T-cell (primary cell): ENCODE measurements around the gene SLC35B2. TPM values are rescaled to one million over a fixed set of nuclear protein-coding genes. Genes with fewer than 3 reads are reported as not detected.

ENCODE experiments used
- ATAC-seq, 4 experiments: fragments of 200-7000 bp in 3 of 4; fragments of 150-1000 bp in 1 of 4; cut with Tn5 transposase; replicated peaks in 1 of 4; 1 replicate in 3 of 4; 2 replicates in 1 of 4; pipeline ENCODE4 v1.10.0; 2021; ENCODE audit warnings: moderate library complexity in 3 of 4, mild to moderate bottlenecking in 2 of 4, moderate number of reproducible peaks in 1 of 4
- CTCF ChIA-PET, 2 donors: fragments of 300-600 bp; sonication (Branson Sonifier 250); formaldehyde crosslinking; loops; one replicate each; lab custom pipeline; 2022; ENCODE audit warnings: antibody characterized with exemption in 2 of 2; lab: Charles Lee
- POLR2A ChIA-PET, 2 donors: fragments of 300-600 bp; sonication (Branson Sonifier 250); formaldehyde crosslinking; loops; one replicate each; lab custom pipeline; 2022; ENCODE audit warnings: antibody characterized with exemption in 2 of 2; lab: Charles Lee
- DNase-seq, 35 experiments: peaks; one replicate each; pipeline versions ENCODE4 v3.0.0 to v3.0.0-alpha.2; 2013 to 2023
- H3K27ac ChIP-seq: one replicate; pipeline ENCODE4 v1.5.1; 2013; ENCODE audit warnings: low read length
- H3K27me3 ChIP-seq, 2 experiments: replicated peaks in 1 of 2; 1 replicate in 1 of 2; 2 replicates in 1 of 2; pipeline versions ENCODE4 v1.6.1 to v1.7.0; 2013; ENCODE audit warnings: low read length in 1 of 2, mixed read lengths in 1 of 2; ENCODE audit not compliant: control insufficient read depth in 2 of 2, insufficient read depth in 2 of 2; ENCODE audit errors: extremely low read depth in 1 of 2
- H3K36me3 ChIP-seq, 2 donors: 1 replicate in 1 of 2; 2 replicates in 1 of 2; pipeline versions ENCODE4 v1.6.1 to v1.7.0; 2013; ENCODE audit warnings: low read length in 1 of 2; ENCODE audit not compliant: control insufficient read depth in 2 of 2, insufficient read depth in 1 of 2; ENCODE audit errors: extremely low read depth in 1 of 2
- H3K4me1 ChIP-seq, 2 experiments: 1 replicate in 1 of 2; 2 replicates in 1 of 2; pipeline versions ENCODE4 v1.6.1 to v1.7.0; 2013; ENCODE audit warnings: low read length in 2 of 2, mixed read lengths in 1 of 2; ENCODE audit not compliant: insufficient read depth in 2 of 2, control insufficient read depth in 1 of 2; ENCODE audit errors: extremely low read depth in 1 of 2
- H3K4me3 ChIP-seq, 2 donors: 1 replicate in 1 of 2; 2 replicates in 1 of 2; pipeline versions ENCODE4 v1.5.1 to v1.7.0; 2013; ENCODE audit warnings: mild to moderate bottlenecking in 2 of 2, low read length in 1 of 2, moderate library complexity in 1 of 2; ENCODE audit not compliant: control insufficient read depth in 1 of 2; ENCODE audit errors: extremely low read depth in 1 of 2
- H3K9me3 ChIP-seq: 2 replicates; pipeline ENCODE4 v1.7.0; 2013
- H3K27ac Mint-ChIP-seq, 2 donors: one replicate each; pipeline ENCODE4 v1.8.0; 2020 to 2021; ENCODE audit warnings: mild to moderate bottlenecking in 2 of 2, mixed read lengths in 2 of 2
- H3K27me3 Mint-ChIP-seq, 2 donors: one replicate each; pipeline ENCODE4 v1.8.0; 2021 to 2022; ENCODE audit warnings: mixed read lengths in 2 of 2
- H3K36me3 Mint-ChIP-seq: one replicate; pipeline ENCODE4 v1.8.0; 2021; ENCODE audit warnings: mixed read lengths
- H3K4me1 Mint-ChIP-seq, 3 donors: one replicate each; pipeline ENCODE4 v1.8.0; 2020 to 2022; ENCODE audit warnings: mixed read lengths in 3 of 3, mild to moderate bottlenecking in 1 of 3
- H3K4me3 Mint-ChIP-seq, 3 donors: one replicate each; pipeline ENCODE4 v1.8.0; 2020 to 2022; ENCODE audit warnings: mild to moderate bottlenecking in 3 of 3, mixed read lengths in 3 of 3, moderate library complexity in 3 of 3
- H3K9me3 Mint-ChIP-seq, 3 donors: one replicate each; pipeline ENCODE4 v1.8.0; 2020 to 2022; ENCODE audit warnings: mixed read lengths in 3 of 3
- WGBS: methylation state at CpG from one replicate; pipeline ENCODE4 v1.1.5; 2013; ENCODE audit warnings: missing lambda C conversion rate; ENCODE audit not compliant: insufficient coverage; 5-methylcytosine and 5-hydroxymethylcytosine counted together
- total RNA-seq, 35 experiments: library from RNA in 6 of 35; stranded (reverse) in 6 of 35; fragments of 120-200 nt in 1 of 35; gene quantifications; one replicate each; pipeline versions ENCODE4 v1.2.1 to v1.2.4 and lab custom pipeline; 2013 to 2026

The SLC35B2 gene
- total RNA-seq, 5 donors from 2014 or later (not counting 1 experiment from before 2014, with no cell fraction given): 14.6 to 21.8 (median 20.3) TPM

DNA sequence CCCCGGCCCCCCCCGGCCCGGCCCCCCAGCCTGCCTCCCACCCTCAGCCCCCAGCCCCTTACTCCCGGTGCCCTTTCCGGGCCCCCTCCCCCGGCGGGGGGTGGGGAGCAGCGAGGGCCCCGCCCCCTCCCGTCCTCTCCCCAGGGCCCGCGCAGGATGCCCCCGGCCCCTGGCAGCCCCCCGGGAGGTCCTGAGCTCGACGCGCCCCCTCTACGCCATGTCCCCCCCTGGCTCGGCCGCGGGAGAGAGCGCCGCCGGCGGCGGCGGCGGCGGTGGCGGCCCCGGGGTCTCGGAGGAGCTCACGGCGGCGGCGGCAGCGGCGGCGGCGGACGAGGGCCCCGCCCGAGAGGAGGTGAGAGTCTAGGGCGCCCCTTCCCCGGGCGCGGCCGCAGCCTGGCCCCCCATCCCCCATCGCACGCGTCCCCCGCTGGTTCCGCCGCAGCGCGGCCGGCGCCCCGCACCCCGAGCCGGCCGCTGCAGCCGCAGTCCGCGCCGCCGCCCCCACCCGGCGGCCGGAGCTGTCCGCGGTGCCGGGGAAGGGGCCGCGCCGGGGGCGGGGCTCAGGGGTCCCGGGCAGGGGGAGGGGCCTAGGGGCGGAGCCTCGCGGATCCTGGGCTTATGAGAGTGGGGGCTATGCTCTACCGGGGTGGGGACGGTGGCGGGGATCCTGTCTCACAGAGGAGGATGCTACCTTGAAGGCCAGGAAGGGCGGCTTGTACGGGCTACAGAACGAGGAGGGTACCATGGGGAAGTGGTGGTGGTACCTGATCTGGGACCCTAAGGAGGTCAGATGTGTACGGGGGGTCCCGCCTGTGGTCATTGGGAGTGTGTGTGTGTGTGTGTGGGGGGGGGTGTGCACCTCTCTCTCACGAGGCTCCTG is 13.4 kb upstream of the SLC35B2 start:
- Histone ChIP-seq H3K36me3 (no peaks in the 10 kb centered on the region), H3K4me3 (peak overlapping the region in 1 of 2 donors; percentile 45), H3K27me3 (peaks cover 7 to 70% of the 10 kb centered on the region in 2 experiments), H3K9me3 (no peaks in the 10 kb centered on the region), H3K27ac (no peak overlapping the region), H3K4me1 (peaks cover 0 to 18% of the 10 kb centered on the region in 2 experiments)
- no peaks in the 10 kb centered on the region for H3K36me3 Mint-ChIP-seq
- POLR2A ChIA-PET: no interaction called here
- ATAC-seq (peak in 3 of 4 experiments; percentile 15 to 48 (median 35)), DNase-seq (peak in 1 of 35 experiments; percentile 16)
- H3K4me3 Mint-ChIP-seq: peak overlapping the region; percentile 60 to 74 (median 67)
- CTCF ChIA-PET: interaction anchor here (0.6 to 1.6 kb wide), 7 partner anchors 12 to 137 kb away, joined by 3 to 11 read pairs (median 4); partner anchors contain the start of gene AARS2 (in 1 of the 2)
- no peak overlapping the region for H3K27ac Mint-ChIP-seq
- peaks cover 8 to 33% (median 18%) of the 10 kb centered on the region in 3 donors for H3K4me1 Mint-ChIP-seq
- H3K27me3 Mint-ChIP-seq: peaks cover 39 to 57% of the 10 kb centered on the region in 2 donors
- 1% methylated on average over 68 of the region's 90 CpGs for WGBS
- no peaks in the 10 kb centered on the region for H3K9me3 Mint-ChIP-seq

- Mint-ChIP-seq H3K9me3 (no peaks in the 10 kb centered on the region), H3K4me1 (peaks cover 8 to 35% (median 18%) of the 10 kb centered on the region in 3 donors), H3K4me3 (peak within 1 kb of the TSS; percentile 60 to 74 (median 67)), H3K36me3 (no peaks in the 10 kb centered on the region), H3K27ac (peak within 1 kb of the TSS in 1 of 2 donors; percentile 57), H3K27me3 (peaks cover 39 to 57% of the 10 kb centered on the region in 2 donors)
- no peaks in the 10 kb centered on the region for H3K36me3 ChIP-seq
- peaks cover 7 to 63% of the 10 kb centered on the region in 2 experiments for H3K27me3 ChIP-seq
- peak within 1 kb of the TSS in 1 of 2 donors; percentile 45 for H3K4me3 ChIP-seq
- POLR2A ChIA-PET: no interaction called here
- DNase-seq (peak in 5 of 35 experiments; percentile 18 to 54 (median 28)), ATAC-seq (no peak)
- H3K9me3 ChIP-seq: no peaks in the 10 kb centered on the region
- no peak within 1 kb of the TSS for H3K27ac ChIP-seq
- H3K4me1 ChIP-seq: peaks cover 0 to 16% of the 10 kb centered on the region in 2 experiments
- 43% methylated on average over 9 of the region's 29 CpGs for WGBS
- CTCF ChIA-PET: interaction anchor here (0.9 to 2.0 kb wide), 5 partner anchors 35 to 120 kb away, joined by 3 to 11 read pairs (median 4); no protein-coding TSS in a partner anchor
Measured at GRCh38 chr6:44269921-44270525, 12.7 kb upstream of the SLC35B2 start, which contains the start of gene TMEM151B. TMEM151B (plus strand) TSS chr6:44270450; CDS start chr6:44270743, 293 bp downstream.

DNA sequence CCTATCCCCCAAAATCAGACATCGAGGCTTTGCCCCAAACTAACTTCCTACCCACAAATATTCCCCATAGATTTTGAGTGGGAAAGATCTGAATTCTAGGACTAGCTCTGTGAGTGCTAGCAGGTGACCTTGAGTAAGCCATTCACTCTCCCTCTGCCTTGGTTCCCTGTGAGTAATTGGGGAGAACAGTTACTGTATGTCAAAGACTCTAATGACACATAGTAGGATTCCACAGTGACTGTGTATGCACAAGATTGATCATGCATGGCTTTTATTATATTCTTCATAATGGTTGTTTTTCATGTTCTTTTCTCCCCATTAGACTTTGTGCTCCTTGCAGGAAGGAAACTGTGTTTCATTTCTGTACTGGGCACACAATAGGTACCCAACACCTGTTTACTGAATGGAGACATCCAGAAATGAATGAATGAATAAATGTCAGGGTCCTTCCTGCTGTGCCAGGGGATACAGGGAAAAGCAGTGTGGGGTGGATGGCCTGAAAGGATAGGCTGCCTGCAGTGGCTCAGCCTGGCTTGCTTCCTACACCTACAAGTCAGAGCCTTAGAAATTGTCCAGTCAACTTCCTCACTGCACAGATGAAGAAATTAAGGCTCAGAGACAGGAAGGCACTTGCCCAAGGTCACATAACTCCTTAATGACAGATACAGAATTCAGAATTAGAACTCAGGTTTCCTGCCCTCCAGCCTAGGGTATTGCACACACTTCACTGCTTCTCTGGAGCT is 12.0 kb upstream of the SLC35B2 start:
- Histone ChIP-seq H3K27ac (no peak overlapping the region), H3K4me3 (no peak overlapping the region), H3K4me1 (peaks cover 5 to 22% of the 10 kb centered on the region in 2 experiments), H3K27me3 (peaks cover 7 to 56% of the 10 kb centered on the region in 2 experiments), H3K9me3 (no peaks in the 10 kb centered on the region), H3K36me3 (no peaks in the 10 kb centered on the region)
- no CpG with 5 or more reads among the region's 1 CpG for whole genome bisulfite sequencing
- ChIA-PET CTCF (interaction anchor here (0.6 to 2.0 kb wide), 9 partner anchors 8 to 121 kb away, joined by 3 to 11 read pairs (median 3); no protein-coding TSS in a partner anchor), POLR2A (no interaction called here)
- H3K4me1 Mint-ChIP-seq: peaks cover 12 to 37% (median 24%) of the 10 kb centered on the region in 3 donors
- ATAC-seq (no peak), DNase-seq (no peak)
- H3K4me3 Mint-ChIP-seq: peak overlapping the region; percentile 47 to 74 (median 54)
- no peaks in the 10 kb centered on the region for H3K9me3 Mint-ChIP-seq
- H3K27ac Mint-ChIP-seq: no peak overlapping the region
- peaks cover 35 to 51% of the 10 kb centered on the region in 2 donors for H3K27me3 Mint-ChIP-seq
- H3K36me3 Mint-ChIP-seq: no peaks in the 10 kb centered on the region

DNA sequence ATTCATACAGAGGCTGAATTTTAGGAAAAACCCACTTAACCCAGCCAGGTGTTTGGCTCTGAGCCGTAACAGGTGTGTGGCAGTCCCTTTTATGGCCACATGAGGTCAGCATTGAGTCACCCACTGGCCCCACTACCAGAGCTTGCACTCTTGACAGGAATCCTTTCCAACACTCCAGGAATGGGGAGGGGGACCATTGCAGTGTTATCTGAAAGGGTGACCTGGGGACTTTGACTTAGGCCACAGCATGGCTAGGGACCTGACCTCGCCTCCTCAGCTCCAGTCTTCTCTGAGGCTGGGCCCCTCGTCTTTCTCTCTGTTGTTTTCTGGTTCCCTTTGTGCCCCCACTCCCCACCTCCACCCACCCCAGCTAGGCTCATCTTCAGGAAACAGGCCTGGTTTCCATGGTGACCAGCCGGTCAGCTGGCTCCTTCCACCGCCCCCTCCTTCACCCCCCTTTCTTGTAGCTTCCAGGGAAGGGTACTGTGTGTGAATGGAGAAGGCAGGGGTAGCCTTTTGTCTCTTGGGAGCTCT is 10.8 kb upstream of the SLC35B2 start:
- peaks cover 26 to 41% of the 10 kb centered on the region in 2 donors for H3K27me3 Mint-ChIP-seq
- 40% methylated on average over 3 of the region's 5 CpGs for WGBS
- no peaks in the 10 kb centered on the region for H3K9me3 Mint-ChIP-seq
- DNase-seq (peak in 28 of 35 experiments; percentile 29 to 86 (median 56)), ATAC-seq (peak in 1 of 4 experiments; percentile 16)
- peaks cover 24 to 49% (median 36%) of the 10 kb centered on the region in 3 donors for H3K4me1 Mint-ChIP-seq
- Histone ChIP-seq H3K4me3 (no peak overlapping the region), H3K27ac (no peak overlapping the region), H3K36me3 (no peaks in the 10 kb centered on the region), H3K27me3 (peaks cover 7 to 46% of the 10 kb centered on the region in 2 experiments), H3K9me3 (no peaks in the 10 kb centered on the region), H3K4me1 (peaks cover 14 to 34% of the 10 kb centered on the region in 2 experiments)
- POLR2A ChIA-PET: interaction anchor here (0.7 kb wide), 2 partner anchors 41 to 88 kb away, joined by 3 to 13 read pairs; no protein-coding TSS in a partner anchor
- H3K4me3 Mint-ChIP-seq: no peak overlapping the region
- CTCF ChIA-PET: interaction anchor here (0.5 to 2.0 kb wide), 16 partner anchors 9 to 1364 kb away, joined by 3 to 15 read pairs (median 3); no protein-coding TSS in a partner anchor
- peak overlapping the region in 1 of 2 donors; percentile 27 for H3K27ac Mint-ChIP-seq
- H3K36me3 Mint-ChIP-seq: no peaks in the 10 kb centered on the region

- WGBS: 80% methylated on average over 3 of the region's 10 CpGs
- POLR2A ChIA-PET: no interaction called here
- peaks cover 33 to 58% (median 45%) of the 10 kb centered on the region in 3 donors for H3K4me1 Mint-ChIP-seq
- no peaks in the 10 kb centered on the region for H3K36me3 Mint-ChIP-seq
- H3K27me3 Mint-ChIP-seq: peaks cover 17 to 32% of the 10 kb centered on the region in 2 donors
- DNase-seq (no peak), ATAC-seq (no peak)
- H3K9me3 Mint-ChIP-seq: no peaks in the 10 kb centered on the region
- H3K4me3 Mint-ChIP-seq: no peak overlapping the region
- H3K4me3 ChIP-seq: no peak overlapping the region
- CTCF ChIA-PET: interaction anchor here (0.6 to 1.6 kb wide), 7 partner anchors 28 to 171 kb away, joined by 3 to 9 read pairs (median 5); partner anchors contain the start of genes AARS2 (in 1 of the 2) and SLC29A1 (in 1 of the 2)
- peak overlapping the region in 1 of 2 donors; percentile 23 for H3K27ac Mint-ChIP-seq
- peaks cover 17 to 43% of the 10 kb centered on the region in 2 experiments for H3K4me1 ChIP-seq
- peaks cover 7 to 37% of the 10 kb centered on the region in 2 experiments for H3K27me3 ChIP-seq
- H3K9me3 ChIP-seq: no peaks in the 10 kb centered on the region
- H3K27ac ChIP-seq: no peak overlapping the region
- H3K36me3 ChIP-seq: peaks cover 0 to under 1% of the 10 kb centered on the region in 2 donors
Measured at GRCh38 chr6:44267252-44267651, 9.9 kb upstream of the SLC35B2 start.
